ENCODE data around the gene LRBA.
A peak's percentile ranks its signal among the peaks of the same experiment; 100 is the strongest.
"Not testable (repeated sequence)": the region's sequence is repeated elsewhere in the genome, so short reads cannot be mapped to it uniquely, and the experiment has no call there.

LRBA gene

DNA sequence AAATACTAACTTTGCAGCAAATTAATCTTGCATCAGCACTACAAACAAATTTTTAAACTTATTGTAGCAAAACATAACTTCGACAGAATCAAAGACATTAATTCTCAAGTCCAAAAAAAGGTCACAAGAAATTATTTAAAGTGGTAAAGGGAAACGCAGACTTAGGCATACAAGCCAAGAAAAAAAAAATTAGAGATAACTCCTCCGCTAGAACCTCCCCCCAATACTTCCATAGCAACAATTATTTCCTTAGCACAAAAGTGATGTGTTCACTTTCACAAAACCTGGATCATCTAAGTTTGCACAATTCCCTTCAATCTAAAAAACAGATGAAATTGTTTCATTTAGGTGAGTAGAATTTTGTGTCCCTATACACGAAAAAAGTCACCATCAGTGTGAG, 1.1 kb downstream of the LRBA start:
- no peak for DNase-seq

GRCh38 chr4:151013491-151013890, 1.6 kb downstream of the LRBA start:
- no peak for DNase-seq

- no peak for DNase-seq
These were observed 2.3 kb downstream of the LRBA start for GRCh38 chr4:151012820-151013219.

DNA sequence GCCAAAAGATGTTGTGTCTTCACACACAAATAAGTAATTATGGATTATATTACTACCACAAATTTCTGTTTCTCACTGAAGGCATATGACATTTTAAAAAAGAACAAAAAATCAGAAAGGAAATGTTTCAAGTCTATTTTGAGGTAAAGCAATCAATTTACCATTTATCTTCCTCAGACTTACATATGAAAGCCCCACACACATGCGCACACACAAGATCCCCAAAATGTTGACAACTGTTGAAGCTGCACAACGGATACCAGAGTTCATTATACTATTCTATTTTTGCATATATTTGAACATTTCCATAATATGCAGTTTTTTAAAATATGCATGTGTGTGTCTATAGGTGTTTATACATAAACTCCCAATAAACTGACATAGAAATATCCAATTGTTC, 2.7 kb downstream of the LRBA start:
- no peak for DNase-seq

DNA sequence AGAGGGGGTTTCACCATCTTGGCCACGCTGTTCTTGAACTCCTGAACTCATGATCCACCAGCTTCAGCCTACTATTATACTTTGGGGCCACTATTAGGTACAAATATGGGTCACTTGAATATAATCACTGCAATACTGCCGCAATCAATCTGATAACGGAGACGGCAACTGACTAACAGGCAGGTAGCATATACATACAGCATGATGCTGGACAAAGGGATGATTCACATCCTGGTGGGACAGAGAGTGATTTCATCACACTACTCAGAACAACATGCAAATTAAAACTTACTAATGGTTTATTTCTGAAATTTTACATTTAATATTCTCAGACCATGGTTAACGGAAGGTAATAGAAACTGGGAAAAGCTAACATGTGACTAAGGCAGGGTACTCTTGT, 10.9 kb downstream of the LRBA start:
- DNase-seq, result no peak

DNA sequence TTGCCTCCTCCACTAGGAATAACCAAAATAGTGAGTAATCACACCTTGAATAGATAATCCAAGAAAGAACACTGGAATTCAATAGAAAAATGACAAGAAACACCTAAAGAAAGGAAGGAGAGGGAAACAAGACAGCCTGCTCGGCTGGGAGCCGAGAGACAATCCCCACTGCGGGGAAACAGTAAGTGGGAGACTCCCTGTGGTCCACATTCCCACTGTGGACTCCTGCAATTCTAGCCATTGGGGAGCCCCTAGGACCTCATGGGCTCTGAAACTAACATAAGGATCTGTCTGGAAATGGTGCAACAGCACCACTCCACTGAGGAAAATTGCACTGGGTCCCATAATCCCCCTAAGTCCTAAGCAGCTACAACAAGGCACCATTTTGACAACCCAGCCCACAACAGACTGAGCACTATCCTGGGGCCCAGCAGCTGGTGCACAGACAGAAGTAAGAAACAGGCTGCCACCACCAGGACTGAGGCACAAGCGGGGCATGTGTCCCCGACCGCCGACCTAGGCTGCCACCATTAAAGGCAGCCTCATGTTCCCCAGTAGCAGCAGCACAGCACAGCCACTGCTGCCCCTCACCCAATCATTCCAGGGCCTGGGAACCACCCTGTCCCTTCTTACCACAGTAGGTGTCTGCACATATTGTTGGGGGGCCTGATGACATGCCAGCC, 14.2 kb downstream of the LRBA start:
- no peak for DNase-seq

- DNase-seq, result no peak
These were observed 16.0 kb downstream of the LRBA start for GRCh38 chr4:150999086-150999485.

DNA sequence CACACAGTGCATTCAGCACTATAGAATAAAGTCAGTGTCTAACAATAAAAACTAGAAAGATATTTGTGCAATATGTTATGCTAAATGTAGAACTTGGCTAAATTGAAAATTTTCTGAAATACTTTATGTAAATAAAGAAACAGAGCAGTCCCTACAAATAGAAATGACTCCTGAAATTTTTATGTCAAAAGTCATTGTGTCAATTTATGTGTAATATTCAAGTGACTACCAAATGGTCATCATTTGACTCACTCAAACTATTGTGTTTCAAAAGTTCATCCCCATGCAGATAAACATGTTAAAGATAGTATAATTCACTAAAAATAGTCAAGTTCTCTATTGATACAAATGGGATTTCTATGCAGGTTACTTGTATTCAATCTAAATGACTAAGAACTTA, 17.9 kb downstream of the LRBA start:
- DNase-seq, result no peak

DNA sequence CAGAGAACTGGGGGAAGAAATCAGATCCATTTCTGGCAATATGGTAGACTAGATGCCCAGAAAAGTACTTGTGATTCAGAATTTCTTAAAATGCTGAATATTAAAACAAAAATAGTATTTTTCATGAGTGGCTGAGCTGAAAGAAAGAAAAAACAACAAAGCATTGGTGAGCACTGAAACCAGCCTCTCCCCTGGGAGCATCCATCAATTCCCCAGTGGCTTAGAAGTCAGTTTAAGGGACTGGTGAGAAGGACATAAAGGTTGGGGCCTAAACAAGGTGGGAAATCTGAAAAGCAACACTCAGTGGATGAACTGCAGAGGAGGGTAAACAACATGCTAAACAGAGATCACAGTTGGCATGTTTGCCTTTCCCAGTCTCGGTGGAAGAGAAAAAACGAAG, 20.4 kb downstream of the LRBA start:
- no peak for DNase-seq

GRCh38 chr4:150993577-150993976, 21.5 kb downstream of the LRBA start:
- not testable (repeated sequence) for DNase-seq

- no peak for DNase-seq
These were observed 24.1 kb downstream of the LRBA start for GRCh38 chr4:150990993-150991392.

DNA sequence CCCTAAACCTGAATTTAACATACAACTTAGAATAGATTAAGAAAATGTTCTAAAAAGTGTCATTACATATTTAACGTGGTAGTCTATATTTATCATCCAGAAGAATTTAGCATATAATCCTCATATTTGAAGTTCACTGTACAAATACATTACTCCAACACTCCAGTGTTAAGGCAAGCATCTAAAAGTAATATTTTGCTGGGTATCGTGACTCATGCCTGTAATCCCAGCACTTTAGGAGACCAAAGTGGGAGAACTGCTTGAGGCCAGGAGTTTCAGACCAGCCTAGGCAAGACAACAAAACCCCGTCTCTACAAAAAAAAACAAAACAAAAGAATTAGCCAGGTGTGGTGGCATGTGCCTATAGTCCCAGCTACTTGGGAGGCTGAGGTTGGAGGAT, 24.8 kb downstream of the LRBA start:
- no peak for DNase-seq

GRCh38 chr4:150988238-150988637, 26.8 kb downstream of the LRBA start:
- no peak for DNase-seq

- no peak for DNase-seq
These were observed 27.9 kb downstream of the LRBA start for GRCh38 chr4:150987204-150987603.

DNA sequence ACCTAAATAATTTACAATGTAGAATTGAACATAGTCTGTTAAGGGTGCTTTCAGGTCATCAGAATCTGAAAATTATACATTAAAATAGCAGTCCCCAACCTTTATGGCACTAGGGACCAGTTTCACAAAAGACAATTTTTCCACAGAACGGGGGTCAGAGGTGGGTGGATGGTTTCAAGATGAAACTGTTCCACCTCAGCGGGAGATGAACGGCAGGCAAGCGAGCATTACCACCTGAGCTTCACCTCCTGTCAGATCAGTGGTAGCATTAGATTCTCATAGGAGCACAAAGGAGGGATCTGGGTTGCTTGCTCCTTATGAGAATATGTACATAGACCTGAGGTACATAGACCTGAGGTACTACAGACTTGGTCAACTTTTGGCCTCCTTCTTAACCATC, 29.0 kb downstream of the LRBA start:
- DNase-seq, result no peak

DNA sequence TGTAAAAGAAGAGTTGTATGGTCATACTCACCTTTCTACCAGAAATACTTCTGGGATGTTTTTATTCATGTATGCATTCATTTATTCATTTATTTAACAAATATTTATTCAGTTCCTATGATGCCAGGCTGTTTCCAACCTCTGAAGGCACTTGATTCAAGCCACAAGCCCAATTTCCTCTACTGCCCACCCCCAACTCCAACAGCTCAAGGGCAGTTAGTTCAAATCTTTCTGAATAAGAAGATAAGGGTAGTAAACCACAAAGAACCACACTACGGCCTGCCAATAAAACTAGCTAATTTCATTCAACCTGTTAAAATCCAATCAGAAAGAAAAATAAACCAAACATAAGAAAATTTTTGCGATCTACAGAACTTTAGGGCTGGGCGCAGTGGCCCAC, 31.2 kb downstream of the LRBA start:
- no peak for DNase-seq

DNA sequence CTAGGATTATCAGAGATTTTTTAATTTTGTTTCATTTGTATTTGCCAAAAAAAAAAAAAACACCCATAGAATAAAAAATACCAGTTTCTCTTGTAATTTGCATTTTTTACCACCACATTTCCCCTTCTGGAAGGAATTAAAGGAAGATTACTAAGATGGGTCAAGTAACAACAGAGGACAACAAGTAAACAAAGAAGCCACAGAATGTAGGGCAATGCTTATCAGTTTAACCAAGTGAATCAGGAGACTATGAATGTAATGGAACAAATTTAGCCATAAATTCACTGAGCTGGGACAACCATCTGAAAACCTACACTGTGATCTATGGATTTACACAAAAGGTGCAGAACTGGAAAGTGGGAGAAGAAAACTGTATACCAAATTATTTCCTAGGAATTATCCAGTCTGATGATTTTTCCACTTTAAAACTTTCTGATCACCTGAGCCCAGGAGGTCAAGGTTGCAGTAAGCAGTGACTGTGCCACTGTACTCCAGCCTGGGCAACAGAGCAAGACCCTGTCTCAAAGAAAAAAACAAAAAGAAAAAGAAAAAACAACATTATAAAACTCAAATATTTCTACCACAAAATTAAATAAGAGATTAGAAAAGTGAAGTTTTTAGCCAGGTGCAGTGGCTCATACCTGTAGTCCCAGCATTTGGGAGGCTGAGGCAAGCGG, 32.4 kb downstream of the LRBA start:
- no peak for DNase-seq

DNA sequence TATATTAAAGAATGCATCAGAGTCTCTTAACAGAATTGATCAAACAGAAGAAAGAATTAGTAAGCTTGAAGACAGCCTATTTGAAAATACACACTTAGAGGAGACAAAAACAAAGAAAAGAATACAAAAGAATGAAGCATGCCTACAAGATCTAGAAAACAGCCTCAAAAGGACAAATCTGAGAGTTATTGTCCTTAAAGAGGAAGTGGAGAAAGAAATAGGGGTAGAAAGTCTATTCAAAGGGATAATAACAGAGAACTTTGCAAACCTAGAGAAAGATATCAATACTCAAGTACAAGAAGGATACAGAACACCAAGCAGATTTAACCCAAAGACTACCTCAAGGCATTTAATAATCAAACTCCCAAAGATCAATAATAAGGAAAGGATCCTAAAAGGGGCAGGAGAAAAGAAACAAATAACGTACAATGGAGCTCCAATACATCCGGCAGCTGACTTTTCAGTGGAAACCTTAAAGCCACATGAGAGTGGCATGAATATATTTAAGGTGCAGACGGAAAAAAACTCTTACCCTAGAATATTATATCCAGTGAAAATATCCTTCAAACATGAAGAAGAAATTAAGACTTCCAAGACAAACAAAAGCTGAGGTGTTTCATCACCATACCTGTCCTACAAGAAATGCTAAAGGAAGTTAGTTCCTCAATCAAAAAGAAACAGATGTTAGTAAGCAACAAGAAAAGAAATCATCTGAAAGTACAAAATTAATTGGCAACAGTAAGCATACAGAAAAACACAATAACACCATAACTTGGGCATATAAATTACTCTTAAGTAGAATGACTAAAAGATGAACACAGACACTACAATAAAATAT, 36.1 kb downstream of the LRBA start:
- DNase-seq, result no peak

GRCh38 chr4:150976478-150977118, 38.5 kb downstream of the LRBA start:
- no peak for DNase-seq

- DNase-seq, result no peak
These were observed 40.3 kb downstream of the LRBA start for GRCh38 chr4:150974750-150975149.

GRCh38 chr4:150974252-150974640, 40.8 kb downstream of the LRBA start:
- peak in 1 of 6 experiments; percentile 2 for DNase-seq

- no peak for DNase-seq
These were observed 41.3 kb downstream of the LRBA start for GRCh38 chr4:150973626-150974251.

GRCh38 chr4:150972592-150972991, 42.5 kb downstream of the LRBA start:
- DNase-seq, result no peak
